ENCODE results near the gene ODAD2.

DNA sequence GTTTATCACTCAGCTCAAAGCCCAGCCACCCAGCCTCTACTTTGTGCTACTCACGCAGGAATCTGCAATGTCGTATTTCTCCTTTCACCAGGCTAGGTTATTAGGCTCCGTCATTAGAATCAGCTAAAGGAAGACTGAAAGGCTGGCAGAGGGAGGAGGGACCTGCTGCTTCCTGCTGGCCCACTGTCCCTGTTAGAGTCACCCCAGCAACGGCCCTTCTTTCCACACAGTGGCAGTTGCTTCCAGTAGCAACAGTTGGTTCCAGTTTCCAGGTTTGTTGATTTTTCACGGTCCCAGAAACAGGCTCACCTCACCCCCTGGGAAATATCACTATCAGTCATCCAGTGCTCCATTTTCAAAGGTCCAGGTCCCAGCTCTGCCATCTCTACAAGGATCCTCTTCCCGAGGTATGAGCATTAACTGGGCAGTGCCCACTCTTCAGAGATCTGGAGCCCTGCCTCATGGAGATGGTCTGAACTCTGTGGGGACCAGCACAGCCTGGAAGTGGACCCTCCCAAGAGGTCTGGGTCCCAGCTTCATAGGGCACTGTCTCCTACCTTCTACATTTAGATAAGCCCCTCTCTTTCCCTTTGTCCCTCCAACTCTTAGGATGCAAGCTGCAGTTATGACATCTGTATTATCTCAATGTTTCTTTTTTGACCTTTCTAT, 15.9 kb downstream of the ODAD2 start:
- TF ChIP-seq POLR2AphosphoS5 (IDR thresholded peaks at IDR 0.05) (no peak), EP300 (IDR thresholded peaks at IDR 0.05; ENCODE audit: low read depth) (no peak), POLR2A (IDR thresholded peaks at IDR 0.05) (no peak)
- TF ChIP-seq, protein P1, sequence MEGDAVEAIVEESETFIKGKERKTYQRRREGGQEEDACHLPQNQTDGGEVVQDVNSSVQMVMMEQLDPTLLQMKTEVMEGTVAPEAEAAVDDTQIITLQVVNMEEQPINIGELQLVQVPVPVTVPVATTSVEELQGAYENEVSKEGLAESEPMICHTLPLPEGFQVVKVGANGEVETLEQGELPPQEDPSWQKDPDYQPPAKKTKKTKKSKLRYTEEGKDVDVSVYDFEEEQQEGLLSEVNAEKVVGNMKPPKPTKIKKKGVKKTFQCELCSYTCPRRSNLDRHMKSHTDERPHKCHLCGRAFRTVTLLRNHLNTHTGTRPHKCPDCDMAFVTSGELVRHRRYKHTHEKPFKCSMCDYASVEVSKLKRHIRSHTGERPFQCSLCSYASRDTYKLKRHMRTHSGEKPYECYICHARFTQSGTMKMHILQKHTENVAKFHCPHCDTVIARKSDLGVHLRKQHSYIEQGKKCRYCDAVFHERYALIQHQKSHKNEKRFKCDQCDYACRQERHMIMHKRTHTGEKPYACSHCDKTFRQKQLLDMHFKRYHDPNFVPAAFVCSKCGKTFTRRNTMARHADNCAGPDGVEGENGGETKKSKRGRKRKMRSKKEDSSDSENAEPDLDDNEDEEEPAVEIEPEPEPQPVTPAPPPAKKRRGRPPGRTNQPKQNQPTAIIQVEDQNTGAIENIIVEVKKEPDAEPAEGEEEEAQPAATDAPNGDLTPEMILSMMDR (IDR thresholded peaks at IDR 0.05), result no peak

All from transverse colon (tissue), 4 donors.